Activated naive CD4-positive, alpha-beta T cell treated with anti-CD3 and anti-CD28 coated beads, Interleukin-2, amount 50 U/mL, for 16 hours (primary cell): ENCODE measurements around the gene ZNF516.

Source experiments
- DNase-seq: peaks from one replicate; pipeline ENCODE4 v3.0.0-alpha.2; 2020

Gene ZNF516

GRCh38 chr18:76335859-76336640, 159.0 kb downstream of the ZNF516 start:
- DNase-seq, result no peak

DNA sequence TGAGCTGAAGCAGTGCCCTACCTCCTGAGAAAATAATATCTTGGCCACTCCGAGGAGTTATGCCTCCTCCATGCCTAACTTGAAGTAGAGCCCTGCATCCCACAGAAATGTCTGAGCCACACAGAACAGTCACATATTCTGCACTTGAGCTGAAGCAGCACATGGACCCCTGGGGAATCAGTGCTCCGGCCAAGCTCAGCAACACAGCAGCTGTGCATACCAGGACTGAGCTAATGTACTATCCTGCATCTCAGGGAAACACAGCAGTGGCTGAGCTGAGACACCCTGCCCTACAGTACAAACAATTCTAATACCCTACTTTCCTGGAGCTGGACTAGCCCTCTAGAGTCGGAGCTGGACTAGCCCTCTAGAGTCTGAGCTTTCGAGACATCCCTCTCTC, 166.9 kb downstream of the ZNF516 start:
- DNase-seq, result no peak

DNA sequence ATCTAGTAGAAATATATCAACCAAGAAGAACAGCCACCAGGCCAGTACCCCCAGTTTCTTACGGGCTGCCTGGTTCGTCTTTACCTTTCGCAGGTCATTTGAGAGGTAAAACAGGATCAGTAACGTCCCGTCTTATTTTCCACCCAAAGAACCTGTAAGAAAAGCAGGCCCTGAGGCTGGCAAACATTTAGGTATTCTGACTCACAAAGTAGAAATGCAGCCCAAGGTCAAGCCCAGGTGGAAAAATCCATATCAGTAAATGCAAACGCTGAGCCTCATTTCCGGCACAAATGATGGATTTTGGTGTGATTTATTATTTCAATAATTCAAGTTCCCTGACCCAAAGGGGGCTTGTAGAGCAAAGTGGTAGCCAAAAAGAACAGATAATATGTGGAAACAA, 171.2 kb downstream of the ZNF516 start:
- no peak for DNase-seq

- DNase-seq, result no peak
These were observed 172.4 kb downstream of the ZNF516 start for GRCh38 chr18:76322686-76323085.

- no peak for DNase-seq
These were observed 175.7 kb downstream of the ZNF516 start for GRCh38 chr18:76319366-76319765.

DNA sequence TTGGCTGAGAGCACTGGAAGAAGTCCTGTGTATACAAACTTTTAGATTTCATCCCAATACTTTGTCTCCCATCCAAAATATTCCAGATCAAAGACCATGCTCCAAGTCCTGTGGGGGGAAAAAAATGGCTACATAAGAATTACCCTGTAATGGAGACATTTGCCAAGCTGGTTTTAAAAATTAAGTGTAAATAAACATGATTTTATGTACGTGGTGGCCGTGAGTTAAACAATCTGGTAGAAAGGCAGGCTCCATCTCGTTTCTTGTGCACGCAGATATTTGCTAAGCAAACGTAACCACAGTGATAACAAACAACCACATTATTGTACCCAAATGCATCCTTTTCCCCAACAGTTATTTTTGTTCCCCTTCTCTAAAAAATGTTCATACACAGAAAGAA, 176.4 kb downstream of the ZNF516 start:
- DNase-seq, result no peak

DNA sequence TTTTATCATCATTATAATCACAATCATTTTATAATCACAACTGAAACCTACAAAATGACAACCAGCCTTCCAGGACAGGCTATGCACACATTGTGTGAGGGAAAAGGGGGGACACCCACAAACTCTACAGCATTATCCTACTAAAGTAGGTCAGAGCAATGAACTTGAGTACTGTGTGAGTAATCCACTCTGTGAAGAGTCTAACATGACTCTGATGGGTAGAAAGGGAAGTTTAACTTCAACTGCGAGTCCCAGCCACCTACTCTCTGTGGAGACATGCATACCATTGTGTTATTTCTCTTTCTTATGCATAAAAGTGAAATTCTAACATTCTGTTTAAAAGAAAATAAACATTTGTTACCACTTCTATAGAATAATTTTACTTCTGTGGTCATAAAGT, 177.9 kb downstream of the ZNF516 start:
- no peak for DNase-seq

DNA sequence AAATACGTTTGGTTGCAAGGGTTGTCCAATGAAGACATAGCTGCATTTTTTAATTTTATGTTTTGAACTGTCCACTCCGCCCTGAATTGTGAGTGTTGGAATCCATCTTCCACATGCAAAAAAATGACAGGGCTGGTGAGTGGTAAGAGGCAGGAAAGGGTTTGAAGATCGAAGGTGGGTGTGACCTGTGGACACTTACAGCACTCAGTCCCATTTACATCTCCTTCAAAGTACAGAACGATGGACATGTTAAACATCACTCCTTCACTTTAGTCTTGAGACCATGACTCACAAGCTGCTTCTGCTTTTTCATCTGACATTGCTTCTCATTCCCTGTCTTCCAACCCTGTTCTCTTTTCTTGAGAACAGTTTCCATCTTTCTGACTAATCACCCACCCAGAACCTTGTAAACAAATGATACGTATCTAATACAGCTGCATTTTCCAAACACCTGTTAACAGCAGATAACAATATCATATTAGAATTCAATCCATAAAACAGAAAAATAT, 179.3 kb downstream of the ZNF516 start:
- no peak for DNase-seq

DNA sequence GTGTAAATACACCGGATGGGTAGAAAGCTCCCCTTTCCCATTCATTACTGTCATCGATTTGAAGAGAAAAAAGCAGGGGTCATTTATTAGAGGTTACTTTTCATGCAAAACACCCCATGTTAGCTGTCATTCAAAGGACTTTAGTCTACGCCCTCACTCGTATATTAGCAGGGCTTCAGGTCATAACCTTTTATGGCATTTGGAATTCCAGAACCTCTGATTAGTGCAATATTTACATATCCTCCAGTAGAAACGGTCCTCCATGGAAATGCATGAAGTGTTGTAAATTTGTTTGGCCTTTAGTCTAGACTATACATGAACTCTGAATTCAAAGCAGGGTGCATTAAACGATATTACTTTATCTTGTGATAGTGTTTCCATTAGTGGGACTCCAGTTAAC, 180.5 kb downstream of the ZNF516 start:
- no peak for DNase-seq

DNA sequence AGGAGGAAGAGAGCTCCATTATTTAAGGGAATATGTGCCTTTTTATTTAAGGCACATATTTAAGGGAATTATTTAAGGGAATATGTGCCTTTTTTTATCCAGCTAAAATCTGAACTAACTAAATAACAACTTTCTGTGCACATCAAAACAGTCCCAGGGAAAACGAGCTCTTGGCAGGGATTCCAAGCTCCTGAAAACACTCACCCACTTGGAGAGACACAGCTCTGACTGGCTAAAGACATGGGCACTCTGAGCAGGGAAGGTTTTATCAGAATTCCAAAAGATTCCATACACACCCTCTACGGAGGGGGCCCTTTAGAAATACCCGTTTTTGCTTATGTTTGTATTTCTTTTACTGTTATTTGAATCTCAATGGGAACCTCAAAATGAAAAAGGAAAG, 181.0 kb downstream of the ZNF516 start:
- DNase-seq, result no peak
